ENCODE results near the gene GLIS1.
A peak's percentile ranks its signal among the peaks of the same experiment; 100 is the strongest.

Gene GLIS1

DNA sequence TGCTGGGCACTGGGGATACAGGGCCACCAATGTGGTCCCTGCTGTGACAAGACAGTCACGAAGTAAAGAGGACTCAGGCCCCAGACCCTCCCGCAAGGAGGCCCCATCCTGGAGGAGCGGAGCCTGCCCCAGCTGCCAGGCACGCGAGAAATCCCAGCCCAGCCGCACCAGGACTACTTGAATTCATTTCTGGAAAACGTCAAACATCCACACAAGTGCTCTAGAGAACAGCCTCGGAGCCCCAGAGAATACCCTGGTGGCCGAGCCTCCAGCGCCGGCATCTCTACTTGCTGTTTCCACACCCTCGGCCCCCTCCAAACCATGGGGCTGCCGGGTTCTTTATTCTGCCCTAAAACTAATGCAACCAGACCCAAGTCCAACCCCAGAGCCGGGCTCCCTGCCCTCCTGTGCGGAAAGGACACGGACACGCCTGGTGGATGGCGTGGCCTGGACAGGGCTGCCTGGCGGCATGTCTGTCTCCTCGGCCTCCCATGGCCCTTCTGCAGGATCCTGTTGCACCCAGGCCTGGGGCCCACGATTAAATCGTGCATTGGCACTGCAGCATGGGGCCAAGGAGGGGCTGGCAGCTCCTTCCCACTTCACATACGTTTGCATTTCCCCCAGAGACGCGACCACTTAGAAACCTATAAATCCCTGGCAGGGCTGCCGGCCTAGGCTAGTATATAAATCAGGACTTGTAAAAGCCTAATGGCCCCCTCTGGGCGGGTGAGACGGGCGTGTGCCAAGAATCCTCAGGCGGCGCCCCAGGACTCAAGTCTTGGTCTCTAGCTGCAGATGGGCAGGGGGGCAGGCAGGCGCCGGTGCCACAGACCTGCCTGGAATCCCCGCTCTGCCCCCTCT lies 238.5 kb downstream of the GLIS1 start:
- DNase-seq, result no peak

DNA sequence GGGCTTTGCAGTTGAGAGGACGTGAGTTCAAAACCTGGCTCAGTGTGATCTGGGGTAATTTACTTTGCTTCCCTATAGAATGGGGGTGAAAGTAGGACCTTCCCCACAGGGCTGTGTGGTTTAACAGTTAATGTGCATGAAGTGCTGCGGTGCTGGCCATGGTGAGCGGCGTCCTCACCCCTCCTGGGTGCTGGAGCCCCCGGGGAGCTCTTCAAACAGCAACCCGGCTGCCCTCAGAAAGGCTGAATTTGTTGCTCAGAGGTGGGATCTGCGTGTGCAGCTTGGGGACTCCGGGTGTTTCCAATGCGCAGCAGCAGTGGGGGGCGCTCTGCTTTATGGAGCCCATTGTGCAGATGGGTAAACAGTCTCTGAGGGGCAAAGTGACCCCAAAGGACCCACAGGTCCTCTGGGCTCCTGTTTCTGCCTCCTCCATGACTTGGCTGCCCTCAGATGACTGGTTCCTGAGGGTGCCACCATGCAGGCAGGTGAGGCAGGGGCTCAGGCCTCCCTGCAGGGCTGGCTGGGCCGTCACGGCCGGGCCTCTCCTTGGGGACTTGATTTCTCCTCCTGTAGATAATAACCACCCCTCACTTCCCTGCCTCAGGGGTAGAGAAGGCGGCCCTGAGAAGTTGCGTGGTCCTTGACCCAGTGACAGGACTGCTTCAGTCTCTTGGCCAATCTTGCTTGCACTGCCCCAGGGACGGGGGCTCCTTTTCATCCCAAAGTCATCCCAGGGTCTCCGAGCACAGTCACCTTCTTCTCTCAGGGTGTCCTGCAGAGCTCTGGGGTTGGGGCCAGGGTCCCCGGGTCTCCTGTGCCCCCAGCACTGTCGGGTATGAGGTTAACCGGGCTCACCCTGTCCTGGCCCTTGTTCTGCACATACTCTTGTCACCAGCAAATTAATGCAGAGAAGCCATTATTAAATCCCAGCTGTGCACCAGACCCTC lies 239.4 kb downstream of the GLIS1 start:
- no peak for DNase-seq

DNA sequence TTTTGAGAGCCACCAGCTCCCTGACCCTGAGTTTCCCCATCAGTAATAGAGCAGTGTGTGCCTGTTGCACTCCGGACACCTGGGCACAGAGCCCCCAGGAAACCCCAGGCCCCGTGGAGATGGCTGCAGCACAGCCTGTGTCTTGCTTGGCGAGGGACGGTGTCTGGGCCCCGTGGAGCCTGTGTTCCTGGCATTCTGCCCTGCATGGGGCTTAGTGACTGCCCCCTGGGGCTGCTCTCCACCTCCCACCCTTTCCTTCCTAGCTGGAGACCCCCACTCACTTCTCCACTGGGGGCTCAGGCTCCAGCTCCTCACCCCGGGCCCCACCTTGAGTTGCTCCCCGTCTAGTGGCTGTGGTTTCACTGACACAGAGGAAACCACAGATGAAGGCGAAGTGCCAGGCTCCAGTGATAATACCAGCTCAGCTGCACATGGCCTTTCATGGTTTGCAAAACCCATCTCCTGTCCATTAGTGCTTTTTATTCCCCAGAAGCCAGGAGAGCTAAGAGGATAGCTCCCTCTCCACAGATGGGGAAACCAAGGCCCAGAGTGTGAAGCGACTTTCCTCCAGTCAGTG lies 240.3 kb downstream of the GLIS1 start:
- DNase-seq, result no peak

DNA sequence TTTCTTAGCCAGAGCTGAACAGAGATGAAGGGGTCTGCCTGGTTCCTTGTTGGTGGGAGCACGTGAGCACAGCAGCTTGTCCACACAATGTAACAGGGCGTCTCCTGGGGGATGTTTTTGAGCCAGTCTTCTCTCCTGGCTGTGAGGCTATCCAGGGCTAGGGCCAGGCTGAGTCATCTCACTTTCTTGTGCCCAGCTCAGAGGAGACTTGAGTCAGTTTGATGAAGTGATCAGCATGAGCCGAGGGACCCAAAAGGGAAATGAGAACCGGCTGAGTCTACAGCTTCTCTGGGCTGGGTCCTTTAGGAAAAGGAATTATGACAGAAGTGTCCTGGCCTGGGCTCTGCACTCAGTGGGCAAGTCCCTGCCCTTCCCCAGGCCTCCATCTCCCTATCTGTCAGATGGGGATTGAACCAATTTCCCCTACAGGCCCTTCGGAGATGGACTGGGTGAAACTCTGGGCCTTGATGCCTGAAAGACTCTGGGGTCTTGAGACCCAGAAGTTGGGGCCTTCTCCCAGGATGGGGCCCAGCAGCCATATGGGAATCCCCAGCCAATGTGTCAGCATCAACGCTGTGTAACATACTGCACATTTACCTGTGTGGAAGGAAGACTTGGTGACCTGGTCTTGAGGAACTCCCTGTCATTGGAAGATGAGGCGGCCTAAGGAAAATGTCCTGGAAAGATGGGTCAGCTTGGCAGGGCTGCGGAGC lies 243.2 kb downstream of the GLIS1 start:
- DNase-seq, result no peak

DNA sequence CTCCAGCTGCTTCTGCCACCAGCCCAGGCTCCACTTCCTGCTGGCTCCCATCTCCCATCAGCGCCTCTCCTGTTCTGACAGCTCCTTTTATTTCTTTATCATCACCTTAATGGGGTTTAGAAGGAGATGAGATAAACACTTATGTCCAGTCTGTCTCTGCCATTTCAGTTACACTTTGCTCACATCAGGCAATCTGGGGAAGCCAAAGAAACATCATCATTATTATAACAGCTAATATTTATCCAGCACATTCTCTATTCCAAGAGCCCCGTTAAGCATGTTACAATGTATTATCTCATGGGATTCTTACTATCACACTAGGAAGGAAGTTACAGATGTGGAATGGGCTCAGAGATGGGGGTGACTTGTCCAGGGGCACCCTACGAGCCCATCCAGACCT lies 248.6 kb downstream of the GLIS1 start:
- DNase-seq, result no peak

DNA sequence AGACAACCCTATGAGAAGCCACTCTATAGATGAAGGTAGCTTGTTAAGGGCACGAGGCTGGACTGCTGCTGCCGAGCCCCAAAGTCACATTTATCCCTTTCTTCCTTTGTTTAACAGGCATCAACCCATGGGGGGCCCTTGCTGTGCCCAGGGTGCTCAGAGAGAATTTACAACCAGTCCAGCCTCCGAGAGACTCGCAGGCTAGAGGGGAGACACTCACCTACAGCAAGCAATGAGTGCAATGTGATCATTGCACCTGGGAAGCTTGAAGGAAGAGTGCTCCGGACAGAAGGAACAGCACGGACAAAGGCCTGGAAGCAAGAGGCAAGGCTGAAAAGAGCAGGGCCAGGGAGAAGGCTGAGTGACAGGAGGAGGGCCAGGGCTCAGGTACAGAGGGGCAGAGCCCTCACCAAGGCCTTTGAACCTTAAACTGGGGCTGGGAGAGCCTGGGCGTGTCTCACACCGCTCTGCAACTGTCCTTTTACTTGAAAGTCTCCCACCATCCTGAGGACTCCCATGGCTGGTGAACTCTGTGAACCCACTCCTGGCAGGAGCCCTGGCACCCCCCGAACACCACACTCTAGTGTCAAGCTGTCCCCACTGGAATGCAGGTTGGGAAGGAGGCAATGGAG lies 252.5 kb downstream of the GLIS1 start:
- DNase-seq, result no peak

DNA sequence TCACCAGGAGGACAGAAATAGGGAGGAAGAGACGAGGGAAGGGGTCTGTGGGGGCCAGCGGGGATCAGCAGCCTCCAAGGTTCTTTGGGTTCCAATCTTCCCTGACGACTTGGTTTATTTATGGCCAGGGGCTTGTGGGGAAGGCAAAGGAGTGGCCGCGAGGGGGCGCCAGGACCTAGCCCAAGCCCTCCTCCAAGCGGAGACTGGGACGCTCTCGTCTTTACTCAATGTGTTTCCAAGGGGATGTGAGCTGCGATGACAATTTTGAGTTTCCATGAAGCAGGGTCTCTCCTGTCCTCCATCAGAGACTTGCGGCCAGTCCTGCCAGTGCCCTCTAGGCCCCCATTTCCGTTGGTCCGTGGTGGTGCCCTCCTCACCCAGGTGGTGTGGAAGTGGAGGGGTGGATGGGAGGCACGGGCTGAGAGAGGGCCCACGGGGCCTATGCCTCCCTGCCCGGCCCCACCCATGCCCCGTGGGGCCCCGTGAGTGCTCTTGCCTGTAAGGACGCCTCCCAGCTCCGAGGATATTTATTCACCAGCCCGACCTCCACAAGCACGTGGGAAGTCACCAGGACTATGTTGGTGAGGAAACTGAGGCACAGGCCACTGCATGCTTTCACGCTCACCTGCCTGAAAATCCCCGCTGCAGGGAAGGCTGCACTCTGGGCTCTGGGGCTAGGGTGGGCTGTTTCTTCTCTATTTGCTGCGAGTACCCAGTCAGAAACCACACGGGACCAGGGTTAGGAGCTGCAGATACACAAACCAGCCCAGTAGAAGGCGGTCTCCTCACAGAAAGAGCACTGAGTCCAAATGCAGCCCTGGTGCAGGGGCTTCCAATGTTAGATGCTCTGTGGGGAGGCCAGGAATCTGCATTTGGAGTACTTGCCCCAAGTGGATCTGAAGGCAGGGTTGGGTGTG lies 253.2 kb downstream of the GLIS1 start:
- peak; percentile 62 for DNase-seq

DNA sequence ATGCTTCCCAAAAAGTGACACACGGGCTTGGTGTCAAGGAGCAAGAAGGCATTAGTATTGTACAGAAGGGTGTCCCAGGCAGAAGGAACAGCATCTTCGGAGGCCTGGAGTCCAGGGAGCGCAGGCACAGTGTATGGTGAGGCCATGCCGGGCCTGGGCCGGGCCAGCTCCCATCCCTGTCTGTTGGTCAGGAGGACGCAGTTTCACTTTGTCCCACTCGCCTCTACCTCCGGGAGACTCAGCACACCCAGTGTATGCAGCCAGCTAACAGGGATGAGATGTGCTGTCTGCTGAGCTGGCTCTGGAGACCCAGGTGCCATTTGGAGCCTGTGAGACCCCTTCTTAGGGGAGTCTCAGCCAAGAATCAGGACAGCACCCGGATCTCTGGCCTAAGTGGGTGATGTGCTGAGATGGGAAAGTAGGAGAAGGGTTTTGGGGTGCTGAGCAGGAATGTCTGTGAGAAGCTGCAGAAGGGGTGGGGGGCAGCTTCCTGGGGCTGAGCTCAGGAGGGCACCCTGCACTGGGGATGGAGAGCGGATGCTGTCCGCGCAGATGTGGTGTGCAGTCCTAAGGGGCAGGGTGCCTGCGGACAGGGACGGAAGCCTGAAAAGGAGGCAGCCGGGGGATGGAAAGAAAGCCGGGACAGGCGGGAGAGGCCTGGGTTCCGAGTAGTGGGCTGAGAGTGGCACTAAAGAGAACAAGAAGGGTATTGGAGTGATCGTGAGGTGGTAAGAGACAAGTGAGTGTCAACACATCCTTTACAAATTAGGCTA lies 254.1 kb downstream of the GLIS1 start:
- no peak for DNase-seq

DNA sequence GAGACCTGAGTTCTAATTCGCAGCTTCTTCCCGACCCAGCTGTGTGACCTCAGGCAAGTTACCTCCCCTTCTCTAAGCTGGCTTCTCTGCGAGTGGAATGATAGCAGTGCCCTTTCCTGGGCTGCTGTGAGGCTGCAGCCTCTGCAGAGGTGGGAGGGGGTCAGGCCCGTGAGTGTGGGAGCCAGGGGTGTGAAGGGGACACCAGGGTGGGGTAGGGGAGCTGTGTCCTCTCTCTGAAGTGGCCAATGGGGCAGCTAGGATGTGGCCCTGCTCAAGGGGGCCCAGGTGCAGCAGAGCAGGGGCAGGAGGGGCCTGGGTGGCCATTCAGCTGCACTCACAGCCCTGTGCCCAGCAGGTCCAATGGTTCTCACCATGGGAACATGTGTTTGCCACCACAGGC lies 255.3 kb downstream of the GLIS1 start:
- DNase-seq, result no peak

DNA sequence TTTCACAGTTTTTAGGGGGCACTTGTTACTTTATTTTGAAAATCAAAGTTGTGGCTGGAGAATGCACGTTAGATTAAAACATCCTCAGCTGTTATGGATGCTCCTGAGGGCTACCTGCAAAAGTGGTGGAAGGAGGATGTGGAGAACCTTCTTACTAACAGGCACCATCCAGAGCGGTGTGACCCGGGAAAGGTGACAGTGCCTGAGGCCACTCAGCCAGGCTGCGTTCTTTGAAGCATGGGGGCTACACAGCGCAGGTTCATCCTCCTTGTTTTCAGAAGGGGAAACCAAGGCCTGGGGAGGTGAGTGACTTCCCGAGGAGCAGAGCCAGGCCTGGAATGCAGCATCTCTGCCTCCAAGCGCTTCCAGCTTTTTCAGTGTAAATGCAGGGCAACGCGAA lies 255.8 kb downstream of the GLIS1 start:
- DNase-seq, result no peak

DNA sequence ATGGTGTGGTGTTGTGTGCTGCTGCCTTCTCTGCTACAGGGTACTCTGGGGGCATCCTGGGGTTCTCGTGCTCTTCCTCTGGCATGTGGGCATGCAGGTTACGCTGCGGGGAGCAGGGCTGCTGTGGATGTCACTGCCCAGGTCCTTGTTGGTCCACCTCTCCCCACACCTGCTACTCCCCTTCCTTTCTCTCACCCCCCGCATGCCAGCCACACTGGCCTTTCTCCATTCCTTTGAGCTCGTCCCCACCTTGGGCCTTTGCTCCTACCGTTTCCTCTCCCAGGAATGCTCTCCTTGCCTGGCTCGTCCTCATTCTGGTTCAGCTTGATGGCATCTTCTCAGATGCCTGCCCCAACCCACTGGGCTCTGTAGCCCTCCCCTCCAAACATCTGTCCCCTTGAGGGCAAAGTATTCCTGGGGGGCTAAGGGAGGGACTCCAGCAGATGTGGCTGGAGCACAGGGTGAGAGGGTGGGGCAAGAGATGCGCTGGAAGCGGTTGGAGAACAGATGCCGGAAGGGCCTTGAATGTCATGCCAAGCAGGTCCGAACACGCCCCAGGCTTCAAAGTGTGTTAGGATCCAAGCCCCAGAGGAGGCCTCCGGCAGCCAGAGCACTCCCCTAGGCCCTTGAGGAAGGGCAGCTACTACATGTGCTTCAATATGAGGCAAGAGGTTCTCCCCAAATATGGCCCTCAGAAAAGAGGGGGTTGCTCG lies 256.4 kb downstream of the GLIS1 start:
- DNase-seq, result no peak

DNA sequence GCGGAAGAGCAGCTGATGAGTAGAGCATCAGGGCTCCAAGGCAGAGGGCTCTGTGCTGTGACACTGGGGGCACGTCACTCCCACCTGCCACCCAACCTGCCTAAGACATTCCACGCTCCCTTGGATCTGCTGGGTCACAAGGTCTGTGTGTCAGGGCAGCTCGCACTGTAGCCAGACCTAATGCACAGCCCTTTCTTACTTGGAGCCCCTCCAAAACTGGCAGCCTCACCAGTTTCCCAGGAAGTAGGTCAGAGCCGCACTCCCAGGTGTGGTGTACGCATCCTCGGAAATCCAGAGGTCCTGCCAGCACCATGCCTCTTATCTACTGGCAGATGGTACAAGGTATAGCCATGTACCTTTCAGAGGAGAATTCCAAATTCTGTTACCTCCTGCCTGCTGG lies 257.5 kb downstream of the GLIS1 start:
- no peak for DNase-seq

DNA sequence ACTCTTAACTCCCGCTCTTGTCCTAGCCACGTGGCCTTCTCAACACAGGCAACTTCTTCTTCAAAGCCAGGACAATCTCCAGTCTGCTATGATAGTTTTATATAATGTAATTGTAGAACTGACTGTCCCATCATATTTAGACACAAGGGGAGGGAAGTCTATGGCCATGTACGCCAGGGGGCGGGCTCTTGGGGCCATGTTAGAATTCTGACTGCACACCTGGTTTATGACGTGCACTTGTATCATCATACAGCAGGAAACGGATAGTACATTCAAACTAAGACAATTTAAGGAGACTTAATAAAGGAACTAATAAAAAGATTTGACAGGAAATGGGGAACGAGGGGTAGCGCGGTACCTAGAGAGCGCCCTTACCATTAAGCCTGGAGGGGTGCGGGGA lies 258.3 kb downstream of the GLIS1 start:
- DNase-seq, result no peak

DNA sequence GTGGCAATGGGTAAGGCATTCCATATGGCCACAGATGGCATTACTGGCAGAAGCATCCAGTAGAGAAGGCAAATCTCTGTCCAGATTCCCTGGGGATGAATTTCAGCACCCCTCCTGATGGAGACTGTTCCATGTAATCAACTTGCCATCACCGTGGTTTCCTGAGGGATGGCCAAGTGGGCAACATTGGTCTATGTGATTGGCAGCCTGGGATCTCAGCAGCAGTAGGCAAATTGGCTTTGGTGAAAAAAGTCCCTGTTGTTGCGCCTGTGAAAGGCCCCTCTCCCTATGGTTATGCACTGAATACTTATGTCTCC lies 260.5 kb downstream of the GLIS1 start:
- no peak for DNase-seq

DNA sequence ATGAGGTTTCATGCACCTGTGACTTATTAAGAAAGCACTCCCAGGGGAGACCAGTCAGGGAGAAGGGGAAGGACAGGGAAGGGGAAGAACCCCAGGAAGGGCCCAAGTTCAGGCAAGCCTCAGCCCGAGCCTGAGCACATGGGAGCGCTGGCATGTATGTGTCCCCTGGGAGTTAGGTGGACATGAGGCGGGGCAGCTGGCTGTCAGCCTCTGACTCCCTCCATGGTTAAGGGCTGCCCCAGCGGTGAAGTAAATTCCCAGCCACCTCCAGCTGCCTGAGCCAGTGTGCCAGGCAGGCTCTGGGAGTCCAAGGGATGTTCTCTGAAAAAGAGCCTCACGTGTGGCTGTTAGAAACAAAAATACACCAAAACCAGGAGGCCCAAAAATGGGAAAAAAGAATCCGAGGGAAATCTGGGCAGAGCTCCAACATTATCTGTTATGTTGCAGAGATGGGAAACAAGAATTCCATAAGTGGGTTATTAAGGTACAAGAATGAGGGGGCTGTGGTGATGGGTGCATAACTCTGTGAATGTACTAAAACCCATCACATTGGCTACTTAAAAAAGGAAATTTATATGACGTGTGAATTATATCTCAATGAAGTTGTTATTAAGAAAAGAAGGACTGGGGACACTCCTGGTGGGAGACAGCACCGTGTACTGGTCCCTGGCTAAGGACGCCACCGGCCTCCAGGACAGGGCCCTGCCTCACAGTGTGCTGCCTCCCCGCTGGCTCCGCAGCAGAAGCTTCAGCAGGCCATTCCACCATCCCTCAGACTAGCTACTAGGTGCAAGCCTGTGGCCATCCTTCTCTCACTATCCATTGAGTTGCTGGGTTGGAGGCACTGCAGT lies 261.1 kb downstream of the GLIS1 start:
- no peak for DNase-seq

DNA sequence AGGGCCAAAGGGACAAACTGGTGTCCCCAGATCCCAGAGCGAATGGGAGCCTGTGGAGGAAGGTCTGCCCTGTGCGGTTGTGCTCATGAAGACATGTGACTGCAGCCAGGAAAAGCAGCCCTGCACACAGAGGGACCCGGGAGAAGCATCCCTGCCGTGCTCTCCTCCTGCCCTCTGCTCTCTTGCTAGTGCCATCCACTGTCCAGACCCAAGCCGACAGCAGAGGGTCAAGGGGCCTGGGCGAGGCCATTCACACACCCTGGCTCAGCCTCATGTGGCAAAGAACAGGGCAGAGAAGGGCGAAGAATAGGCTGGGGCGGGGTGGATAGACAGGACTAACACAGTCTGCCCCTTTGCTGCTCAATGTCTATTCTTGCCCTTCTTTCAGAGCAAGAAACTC lies 262.4 kb downstream of the GLIS1 start:
- DNase-seq, result no peak

DNA sequence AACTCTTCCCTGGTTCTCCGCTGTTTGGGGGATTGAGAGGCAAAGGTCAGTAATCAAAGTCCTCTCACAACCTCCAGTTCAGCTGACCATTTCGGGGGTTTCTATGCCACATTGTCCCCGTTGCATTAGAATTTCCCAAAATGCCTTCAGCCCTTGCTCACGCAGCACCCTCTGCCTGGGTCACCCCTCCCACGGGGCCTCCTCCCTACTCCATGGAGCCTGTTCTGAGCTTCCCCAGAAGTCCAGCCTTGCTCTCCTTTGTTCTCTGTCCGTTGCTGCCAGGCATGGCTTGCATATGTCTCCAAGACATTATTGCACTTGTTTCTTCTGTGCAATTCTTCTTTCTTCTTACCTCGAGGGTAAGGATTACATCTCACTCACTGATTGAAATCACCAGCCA lies 263.3 kb downstream of the GLIS1 start:
- no peak for DNase-seq

DNA sequence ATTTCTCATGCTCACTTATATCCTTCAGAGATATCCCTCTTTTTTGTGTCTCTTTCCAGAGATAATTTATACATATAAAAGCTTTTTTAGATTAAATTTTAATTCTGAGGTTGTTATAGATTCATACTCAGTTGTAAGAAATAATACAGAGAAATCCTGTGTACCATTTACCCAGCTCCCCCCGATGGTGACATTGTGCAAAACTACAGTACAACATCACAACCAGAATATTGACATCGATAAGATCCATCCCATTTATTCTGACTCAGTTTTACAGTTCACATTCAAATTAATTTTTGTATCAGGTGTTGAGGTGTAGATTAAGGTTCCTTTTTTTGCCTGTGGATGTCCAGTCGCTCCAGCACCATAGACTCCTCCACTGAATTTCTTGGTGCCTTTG lies 265.5 kb downstream of the GLIS1 start:
- no peak for DNase-seq

DNA sequence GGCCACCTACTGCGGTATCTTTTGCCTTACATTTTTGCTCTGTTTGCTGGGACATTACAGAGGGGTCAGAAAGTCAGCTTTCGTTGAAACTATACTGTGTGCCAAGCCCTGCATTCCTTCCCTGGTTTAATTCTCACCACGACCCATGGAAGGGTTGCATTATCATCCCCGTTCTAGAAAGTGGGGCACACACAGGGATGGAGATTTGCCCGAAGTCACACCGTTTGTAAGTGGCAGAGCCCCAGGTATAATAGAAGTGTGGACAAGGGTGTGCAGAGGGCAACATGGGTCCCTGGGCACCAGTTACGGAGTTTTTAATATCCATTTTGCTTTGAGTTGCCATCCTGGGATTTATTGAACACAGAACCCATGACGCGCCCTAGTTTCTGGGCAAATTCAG lies 268.0 kb downstream of the GLIS1 start:
- DNase-seq, result no peak

Data from stimulated activated CD4-positive, alpha-beta T cell treated with anti-CD3 and anti-CD28 coated beads, Interleukin-12 subunit alpha, Interleukin-12 subunit beta, amount 100 ng/mL, for 4 hours (primary cell).